C4-2B (cell line): ENCODE measurements around the gene TRIP6.

Source experiments
- ZFX ChIP-seq: fragments of 450-650 bp; IDR thresholded peaks from 2 replicates; pipeline ENCODE4 v1.6.1; 2017
- TF ChIP-seq, protein P1 (sequence below): fragments of 450-650 bp; conservative IDR thresholded peaks from 2 replicates; pipeline ENCODE4 v1.5.1; 2017; ENCODE audit warnings: mild to moderate bottlenecking

DNA sequence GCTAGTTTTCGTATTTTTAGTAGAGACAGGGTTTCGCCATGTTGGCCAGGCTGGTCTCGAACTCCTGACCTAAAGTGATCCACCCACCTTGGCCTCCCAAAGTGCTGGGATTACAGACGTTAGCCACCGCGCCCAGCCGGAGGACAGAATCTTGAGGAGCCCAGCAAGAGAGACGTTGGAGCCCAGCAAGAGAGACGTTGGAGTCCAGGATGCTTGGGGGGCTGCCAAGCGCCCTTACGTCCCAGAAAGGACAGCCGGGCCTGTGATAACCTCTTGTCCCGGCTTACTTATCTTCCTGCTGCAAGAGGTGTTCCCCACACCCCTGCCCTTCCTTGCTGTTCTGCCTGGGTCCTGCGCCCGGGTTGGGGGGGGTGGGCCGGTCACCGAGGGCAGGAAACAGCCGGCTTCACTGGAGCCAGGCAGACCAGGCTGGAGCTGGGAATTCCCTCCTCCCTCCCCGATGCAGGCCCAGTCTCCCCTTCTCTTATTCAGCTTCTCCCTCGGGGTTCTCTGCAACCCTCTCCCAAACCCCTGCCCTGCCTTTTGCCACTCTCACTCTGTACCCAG, 38.0 kb upstream of the TRIP6 start:
- TF ChIP-seq, protein P1, sequence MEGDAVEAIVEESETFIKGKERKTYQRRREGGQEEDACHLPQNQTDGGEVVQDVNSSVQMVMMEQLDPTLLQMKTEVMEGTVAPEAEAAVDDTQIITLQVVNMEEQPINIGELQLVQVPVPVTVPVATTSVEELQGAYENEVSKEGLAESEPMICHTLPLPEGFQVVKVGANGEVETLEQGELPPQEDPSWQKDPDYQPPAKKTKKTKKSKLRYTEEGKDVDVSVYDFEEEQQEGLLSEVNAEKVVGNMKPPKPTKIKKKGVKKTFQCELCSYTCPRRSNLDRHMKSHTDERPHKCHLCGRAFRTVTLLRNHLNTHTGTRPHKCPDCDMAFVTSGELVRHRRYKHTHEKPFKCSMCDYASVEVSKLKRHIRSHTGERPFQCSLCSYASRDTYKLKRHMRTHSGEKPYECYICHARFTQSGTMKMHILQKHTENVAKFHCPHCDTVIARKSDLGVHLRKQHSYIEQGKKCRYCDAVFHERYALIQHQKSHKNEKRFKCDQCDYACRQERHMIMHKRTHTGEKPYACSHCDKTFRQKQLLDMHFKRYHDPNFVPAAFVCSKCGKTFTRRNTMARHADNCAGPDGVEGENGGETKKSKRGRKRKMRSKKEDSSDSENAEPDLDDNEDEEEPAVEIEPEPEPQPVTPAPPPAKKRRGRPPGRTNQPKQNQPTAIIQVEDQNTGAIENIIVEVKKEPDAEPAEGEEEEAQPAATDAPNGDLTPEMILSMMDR = no peak
- no peak for TF ChIP-seq ZFX
